HT1080 (cell line): ENCODE measurements around the gene ADCY4. TPM values are rescaled to one million over a fixed set of nuclear protein-coding genes. Genes with fewer than 3 reads are reported as not detected.

Experiments used
- DNase-seq: peaks from one replicate; pipeline ENCODE4 v3.0.0-alpha.2; 2015; ENCODE audit warnings: low read depth
- total RNA-seq: library from RNA; depleted of rRNA; stranded (reverse); fragments of >200 nt; shearing (Covaris generic); gene quantifications from 2 replicates; pipeline ENCODE4 v1.2.3, GENCODE V29; 2014

Gene ADCY4
- total RNA-seq, 1 experiment from 2014 or later = not detected

GRCh38 chr14:24299255-24300191 is 35.3 kb downstream of the ADCY4 start, which contains the start of the genes DHRS1 and NOP9:
TSS of gene DHRS1 (minus strand) at chr14:24299780. CDS start at chr14:24299106, 674 bp downstream.
TSS of gene NOP9 (plus strand) at chr14:24299850. CDS start at chr14:24299955, 105 bp downstream.
- DNase-seq = peak; percentile 83

- peak; percentile 83 for DNase-seq
Measured at GRCh38 chr14:24298892-24299254, 36.0 kb downstream of the ADCY4 start.

GRCh38 chr14:24297190-24297964 is 37.5 kb downstream of the ADCY4 start:
- DNase-seq = peak; percentile 21

- DNase-seq = peak; percentile 94
Measured at GRCh38 chr14:24296341-24297157, 38.3 kb downstream of the ADCY4 start.

- DNase-seq = no peak
Measured at GRCh38 chr14:24293525-24293924, 41.3 kb downstream of the ADCY4 start.

- no peak for DNase-seq
Measured at GRCh38 chr14:24292118-24292807, 42.6 kb downstream of the ADCY4 start.

- DNase-seq = no peak
Measured at GRCh38 chr14:24291446-24292117, 43.3 kb downstream of the ADCY4 start.

- DNase-seq = no peak
Measured at GRCh38 chr14:24290746-24291145, 44.1 kb downstream of the ADCY4 start.

GRCh38 chr14:24289649-24290280 is 45.1 kb downstream of the ADCY4 start:
- no peak for DNase-seq

- no peak for DNase-seq
Measured at GRCh38 chr14:24286996-24287395, 47.9 kb downstream of the ADCY4 start.

- DNase-seq = no peak
Measured at GRCh38 chr14:24285351-24285750, 49.5 kb downstream of the ADCY4 start.

- DNase-seq = no peak
Measured at GRCh38 chr14:24284501-24285035, 50.3 kb downstream of the ADCY4 start.

- no peak for DNase-seq
Measured at GRCh38 chr14:24283796-24284460, 50.9 kb downstream of the ADCY4 start.

GRCh38 chr14:24282736-24283135 is 52.1 kb downstream of the ADCY4 start:
- DNase-seq = no peak

GRCh38 chr14:24281636-24282035 is 53.2 kb downstream of the ADCY4 start:
- DNase-seq = no peak

- no peak for DNase-seq
Measured at GRCh38 chr14:24280797-24281460, 53.9 kb downstream of the ADCY4 start.

- DNase-seq = peak; percentile 34
Measured at GRCh38 chr14:24279301-24280186, 55.3 kb downstream of the ADCY4 start.
